ENCODE data around the gene CD38. TPM values are rescaled to one million over a fixed set of nuclear protein-coding genes. Genes with fewer than 3 reads are reported as not detected.

CD38 gene
- total RNA-seq, 1 experiment from 2014 or later: 0.17 TPM

DNA sequence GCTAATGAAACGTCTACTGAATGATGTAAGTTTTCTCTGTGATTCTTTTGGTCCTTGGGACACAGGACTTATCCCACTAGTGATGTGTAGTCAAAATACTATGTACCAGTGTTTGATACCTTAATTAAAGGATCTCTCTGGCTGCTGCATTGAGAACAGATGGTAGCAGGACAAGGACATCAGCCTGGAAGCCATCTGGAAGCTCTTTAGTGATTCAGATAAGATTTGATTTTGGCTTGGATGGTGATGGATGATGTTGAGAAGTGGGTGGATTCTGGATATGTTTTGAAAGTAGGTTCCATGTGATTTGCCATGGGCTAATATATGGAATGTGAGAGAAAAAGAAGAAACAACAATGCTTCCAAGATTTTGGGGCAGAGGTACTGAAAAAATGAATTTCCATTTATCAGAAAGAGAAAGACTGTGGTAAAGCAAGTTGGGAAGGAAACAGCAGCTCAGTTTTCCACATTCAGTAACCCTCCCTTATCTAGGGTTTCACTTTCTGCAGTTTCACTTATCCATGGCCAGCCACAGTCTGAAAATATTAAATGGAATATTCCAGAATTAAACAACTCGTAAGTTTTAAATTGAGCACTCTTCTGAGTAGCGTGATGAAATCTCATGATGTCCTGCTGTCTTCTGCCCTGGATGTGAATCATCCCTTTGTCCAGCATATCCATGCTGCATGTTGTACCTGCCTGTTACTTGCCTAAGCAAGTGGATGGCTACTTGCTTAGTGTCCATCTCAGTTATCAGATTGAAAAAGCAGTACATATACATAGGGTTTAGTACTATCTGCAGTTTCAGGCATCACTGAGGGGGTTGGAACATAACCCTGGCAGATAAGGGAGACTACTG lies 15.6 kb downstream of the CD38 start (continued):
- TF ChIP-seq, protein P1, sequence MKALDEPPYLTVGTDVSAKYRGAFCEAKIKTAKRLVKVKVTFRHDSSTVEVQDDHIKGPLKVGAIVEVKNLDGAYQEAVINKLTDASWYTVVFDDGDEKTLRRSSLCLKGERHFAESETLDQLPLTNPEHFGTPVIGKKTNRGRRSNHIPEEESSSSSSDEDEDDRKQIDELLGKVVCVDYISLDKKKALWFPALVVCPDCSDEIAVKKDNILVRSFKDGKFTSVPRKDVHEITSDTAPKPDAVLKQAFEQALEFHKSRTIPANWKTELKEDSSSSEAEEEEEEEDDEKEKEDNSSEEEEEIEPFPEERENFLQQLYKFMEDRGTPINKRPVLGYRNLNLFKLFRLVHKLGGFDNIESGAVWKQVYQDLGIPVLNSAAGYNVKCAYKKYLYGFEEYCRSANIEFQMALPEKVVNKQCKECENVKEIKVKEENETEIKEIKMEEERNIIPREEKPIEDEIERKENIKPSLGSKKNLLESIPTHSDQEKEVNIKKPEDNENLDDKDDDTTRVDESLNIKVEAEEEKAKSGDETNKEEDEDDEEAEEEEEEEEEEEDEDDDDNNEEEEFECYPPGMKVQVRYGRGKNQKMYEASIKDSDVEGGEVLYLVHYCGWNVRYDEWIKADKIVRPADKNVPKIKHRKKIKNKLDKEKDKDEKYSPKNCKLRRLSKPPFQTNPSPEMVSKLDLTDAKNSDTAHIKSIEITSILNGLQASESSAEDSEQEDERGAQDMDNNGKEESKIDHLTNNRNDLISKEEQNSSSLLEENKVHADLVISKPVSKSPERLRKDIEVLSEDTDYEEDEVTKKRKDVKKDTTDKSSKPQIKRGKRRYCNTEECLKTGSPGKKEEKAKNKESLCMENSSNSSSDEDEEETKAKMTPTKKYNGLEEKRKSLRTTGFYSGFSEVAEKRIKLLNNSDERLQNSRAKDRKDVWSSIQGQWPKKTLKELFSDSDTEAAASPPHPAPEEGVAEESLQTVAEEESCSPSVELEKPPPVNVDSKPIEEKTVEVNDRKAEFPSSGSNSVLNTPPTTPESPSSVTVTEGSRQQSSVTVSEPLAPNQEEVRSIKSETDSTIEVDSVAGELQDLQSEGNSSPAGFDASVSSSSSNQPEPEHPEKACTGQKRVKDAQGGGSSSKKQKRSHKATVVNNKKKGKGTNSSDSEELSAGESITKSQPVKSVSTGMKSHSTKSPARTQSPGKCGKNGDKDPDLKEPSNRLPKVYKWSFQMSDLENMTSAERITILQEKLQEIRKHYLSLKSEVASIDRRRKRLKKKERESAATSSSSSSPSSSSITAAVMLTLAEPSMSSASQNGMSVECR (CRISPR knock-in tag; IDR thresholded peaks at IDR 0.05; ENCODE audit: borderline replicate concordance): no peak
- TF ChIP-seq TEAD4 (CRISPR knock-in tag; IDR thresholded peaks at IDR 0.05) (no peak), ZNF263 (CRISPR knock-in tag; IDR thresholded peaks at IDR 0.05; ENCODE audit: low read depth) (no peak), RORB (CRISPR knock-in tag; IDR thresholded peaks at IDR 0.05) (no peak)
- TF ChIP-seq, protein P2, sequence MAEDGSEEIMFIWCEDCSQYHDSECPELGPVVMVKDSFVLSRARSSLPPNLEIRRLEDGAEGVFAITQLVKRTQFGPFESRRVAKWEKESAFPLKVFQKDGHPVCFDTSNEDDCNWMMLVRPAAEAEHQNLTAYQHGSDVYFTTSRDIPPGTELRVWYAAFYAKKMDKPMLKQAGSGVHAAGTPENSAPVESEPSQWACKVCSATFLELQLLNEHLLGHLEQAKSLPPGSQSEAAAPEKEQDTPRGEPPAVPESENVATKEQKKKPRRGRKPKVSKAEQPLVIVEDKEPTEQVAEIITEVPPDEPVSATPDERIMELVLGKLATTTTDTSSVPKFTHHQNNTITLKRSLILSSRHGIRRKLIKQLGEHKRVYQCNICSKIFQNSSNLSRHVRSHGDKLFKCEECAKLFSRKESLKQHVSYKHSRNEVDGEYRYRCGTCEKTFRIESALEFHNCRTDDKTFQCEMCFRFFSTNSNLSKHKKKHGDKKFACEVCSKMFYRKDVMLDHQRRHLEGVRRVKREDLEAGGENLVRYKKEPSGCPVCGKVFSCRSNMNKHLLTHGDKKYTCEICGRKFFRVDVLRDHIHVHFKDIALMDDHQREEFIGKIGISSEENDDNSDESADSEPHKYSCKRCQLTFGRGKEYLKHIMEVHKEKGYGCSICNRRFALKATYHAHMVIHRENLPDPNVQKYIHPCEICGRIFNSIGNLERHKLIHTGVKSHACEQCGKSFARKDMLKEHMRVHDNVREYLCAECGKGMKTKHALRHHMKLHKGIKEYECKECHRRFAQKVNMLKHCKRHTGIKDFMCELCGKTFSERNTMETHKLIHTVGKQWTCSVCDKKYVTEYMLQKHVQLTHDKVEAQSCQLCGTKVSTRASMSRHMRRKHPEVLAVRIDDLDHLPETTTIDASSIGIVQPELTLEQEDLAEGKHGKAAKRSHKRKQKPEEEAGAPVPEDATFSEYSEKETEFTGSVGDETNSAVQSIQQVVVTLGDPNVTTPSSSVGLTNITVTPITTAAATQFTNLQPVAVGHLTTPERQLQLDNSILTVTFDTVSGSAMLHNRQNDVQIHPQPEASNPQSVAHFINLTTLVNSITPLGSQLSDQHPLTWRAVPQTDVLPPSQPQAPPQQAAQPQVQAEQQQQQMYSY (CRISPR knock-in tag; IDR thresholded peaks at IDR 0.05): no peak
- TF ChIP-seq, protein P3, sequence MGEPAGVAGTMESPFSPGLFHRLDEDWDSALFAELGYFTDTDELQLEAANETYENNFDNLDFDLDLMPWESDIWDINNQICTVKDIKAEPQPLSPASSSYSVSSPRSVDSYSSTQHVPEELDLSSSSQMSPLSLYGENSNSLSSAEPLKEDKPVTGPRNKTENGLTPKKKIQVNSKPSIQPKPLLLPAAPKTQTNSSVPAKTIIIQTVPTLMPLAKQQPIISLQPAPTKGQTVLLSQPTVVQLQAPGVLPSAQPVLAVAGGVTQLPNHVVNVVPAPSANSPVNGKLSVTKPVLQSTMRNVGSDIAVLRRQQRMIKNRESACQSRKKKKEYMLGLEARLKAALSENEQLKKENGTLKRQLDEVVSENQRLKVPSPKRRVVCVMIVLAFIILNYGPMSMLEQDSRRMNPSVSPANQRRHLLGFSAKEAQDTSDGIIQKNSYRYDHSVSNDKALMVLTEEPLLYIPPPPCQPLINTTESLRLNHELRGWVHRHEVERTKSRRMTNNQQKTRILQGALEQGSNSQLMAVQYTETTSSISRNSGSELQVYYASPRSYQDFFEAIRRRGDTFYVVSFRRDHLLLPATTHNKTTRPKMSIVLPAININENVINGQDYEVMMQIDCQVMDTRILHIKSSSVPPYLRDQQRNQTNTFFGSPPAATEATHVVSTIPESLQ (CRISPR knock-in tag; IDR thresholded peaks at IDR 0.05): no peak

DNA sequence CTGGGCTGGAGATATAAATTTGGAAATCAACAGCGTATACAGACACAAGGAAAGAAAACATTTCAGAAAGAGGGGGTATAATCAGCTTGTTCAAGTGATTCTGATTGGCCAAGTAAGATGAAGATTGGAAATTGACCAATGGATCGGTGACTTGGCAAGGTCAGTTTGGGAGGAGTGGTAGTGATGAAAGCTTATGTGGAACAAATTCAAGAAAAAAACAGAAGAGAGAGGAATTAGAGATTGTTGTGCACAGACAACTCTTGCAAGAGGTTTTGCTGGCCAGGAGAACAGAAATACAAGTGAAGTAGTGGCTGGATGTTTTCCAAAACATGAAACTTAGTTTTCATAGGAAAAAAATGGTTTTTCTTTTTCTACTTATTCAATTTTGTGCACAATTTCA lies 16.3 kb downstream of the CD38 start:
- H3K4me1 Mint-ChIP-seq: no peaks in the 10 kb centered on the region
- CTCF ChIA-PET: no interaction called here

DNA sequence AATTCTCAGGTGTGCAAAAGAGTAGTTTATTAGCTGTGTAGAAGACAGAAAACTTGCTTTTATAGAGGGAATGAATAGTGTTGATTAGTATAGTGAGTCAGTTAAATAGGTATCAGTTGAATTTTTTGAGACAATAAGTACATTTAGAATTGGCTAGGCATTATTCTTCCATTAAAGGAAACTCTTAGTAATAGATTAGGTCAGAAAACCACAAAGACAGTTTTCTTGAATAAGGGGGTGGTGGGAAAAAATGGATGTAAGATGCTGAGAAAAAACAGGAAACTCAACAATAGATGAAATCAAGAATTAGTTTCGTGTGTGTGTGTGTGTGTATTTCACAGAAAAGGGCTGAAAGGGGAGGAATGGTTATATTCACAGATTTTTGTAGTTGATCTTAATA lies 16.8 kb downstream of the CD38 start:
- H3K4me1 Mint-ChIP-seq: no peaks in the 10 kb centered on the region
- POLR2A ChIA-PET: no interaction called here
- DNase-seq (ENCODE audit: low spot score) (no peak), ATAC-seq (no peak)
- TF ChIP-seq, protein P4, sequence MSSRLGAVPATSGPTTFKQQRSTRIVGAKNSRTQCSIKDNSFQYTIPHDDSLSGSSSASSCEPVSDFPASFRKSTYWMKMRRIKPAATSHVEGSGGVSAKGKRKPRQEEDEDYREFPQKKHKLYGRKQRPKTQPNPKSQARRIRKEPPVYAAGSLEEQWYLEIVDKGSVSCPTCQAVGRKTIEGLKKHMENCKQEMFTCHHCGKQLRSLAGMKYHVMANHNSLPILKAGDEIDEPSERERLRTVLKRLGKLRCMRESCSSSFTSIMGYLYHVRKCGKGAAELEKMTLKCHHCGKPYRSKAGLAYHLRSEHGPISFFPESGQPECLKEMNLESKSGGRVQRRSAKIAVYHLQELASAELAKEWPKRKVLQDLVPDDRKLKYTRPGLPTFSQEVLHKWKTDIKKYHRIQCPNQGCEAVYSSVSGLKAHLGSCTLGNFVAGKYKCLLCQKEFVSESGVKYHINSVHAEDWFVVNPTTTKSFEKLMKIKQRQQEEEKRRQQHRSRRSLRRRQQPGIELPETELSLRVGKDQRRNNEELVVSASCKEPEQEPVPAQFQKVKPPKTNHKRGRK (CRISPR knock-in tag; IDR thresholded peaks at IDR 0.05; ENCODE audit: borderline replicate concordance): no peak
- TF ChIP-seq CREB1 (CRISPR knock-in tag; IDR thresholded peaks at IDR 0.05) (no peak), TCF7 (CRISPR knock-in tag; IDR thresholded peaks at IDR 0.05; ENCODE audit: low read depth) (no peak), GRHL2 (CRISPR knock-in tag; IDR thresholded peaks at IDR 0.05; ENCODE audit: insufficient replicate concordance, severe bottlenecking) (no peak)
- TF ChIP-seq, protein P5, sequence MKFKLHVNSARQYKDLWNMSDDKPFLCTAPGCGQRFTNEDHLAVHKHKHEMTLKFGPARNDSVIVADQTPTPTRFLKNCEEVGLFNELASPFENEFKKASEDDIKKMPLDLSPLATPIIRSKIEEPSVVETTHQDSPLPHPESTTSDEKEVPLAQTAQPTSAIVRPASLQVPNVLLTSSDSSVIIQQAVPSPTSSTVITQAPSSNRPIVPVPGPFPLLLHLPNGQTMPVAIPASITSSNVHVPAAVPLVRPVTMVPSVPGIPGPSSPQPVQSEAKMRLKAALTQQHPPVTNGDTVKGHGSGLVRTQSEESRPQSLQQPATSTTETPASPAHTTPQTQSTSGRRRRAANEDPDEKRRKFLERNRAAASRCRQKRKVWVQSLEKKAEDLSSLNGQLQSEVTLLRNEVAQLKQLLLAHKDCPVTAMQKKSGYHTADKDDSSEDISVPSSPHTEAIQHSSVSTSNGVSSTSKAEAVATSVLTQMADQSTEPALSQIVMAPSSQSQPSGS (CRISPR knock-in tag; IDR thresholded peaks at IDR 0.05; ENCODE audit: borderline replicate concordance, low read depth): no peak
- CTCF ChIA-PET: no interaction called here
- no peak overlapping the region for H3K27ac Mint-ChIP-seq
- no peak overlapping the region for H3K4me3 Mint-ChIP-seq
- peaks cover 10% of the 10 kb centered on the region for H3K9me3 Mint-ChIP-seq
- peaks cover 5% of the 10 kb centered on the region for H3K36me3 Mint-ChIP-seq
- no peaks in the 10 kb centered on the region; the same call in 1 of the 2 replicates for H3K27me3 Mint-ChIP-seq (ENCODE audit: low read depth)

More for the DNA sequence above, 16.3 kb downstream of the CD38 start:
- TF ChIP-seq, protein P6, sequence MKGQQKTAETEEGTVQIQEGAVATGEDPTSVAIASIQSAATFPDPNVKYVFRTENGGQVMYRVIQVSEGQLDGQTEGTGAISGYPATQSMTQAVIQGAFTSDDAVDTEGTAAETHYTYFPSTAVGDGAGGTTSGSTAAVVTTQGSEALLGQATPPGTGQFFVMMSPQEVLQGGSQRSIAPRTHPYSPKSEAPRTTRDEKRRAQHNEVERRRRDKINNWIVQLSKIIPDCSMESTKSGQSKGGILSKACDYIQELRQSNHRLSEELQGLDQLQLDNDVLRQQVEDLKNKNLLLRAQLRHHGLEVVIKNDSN (CRISPR knock-in tag; IDR thresholded peaks at IDR 0.05): no peak
- Mint-ChIP-seq H3K27ac (no peak overlapping the region), H3K4me3 (no peak overlapping the region), H3K9me3 (peaks cover 8% of the 10 kb centered on the region), H3K36me3 (peaks cover 5% of the 10 kb centered on the region), H3K27me3 (ENCODE audit: low read depth) (no peaks in the 10 kb centered on the region)
- no peak for DNase-seq (ENCODE audit: low spot score)
- POLR2A ChIA-PET: no interaction called here
- ATAC-seq: no peak

All from WTC11 (cell line).